ENCODE data around the gene CLEC2L.

Gene CLEC2L

GRCh38 chr7:139538881-139539635 is 15.6 kb downstream of the CLEC2L start:
- H3K27me3 ChIP-seq (ENCODE audit: insufficient read depth, low read length), result peaks cover 14% of the 10 kb centered on the region
- no peaks in the 10 kb centered on the region for H3K79me2 ChIP-seq (ENCODE audit: insufficient read depth, low read length)
- no peaks in the 10 kb centered on the region for H3K9me2 ChIP-seq (ENCODE audit: low read depth, low read length)
- H2AFZ ChIP-seq (ENCODE audit: low read length), result no peak overlapping the region
- H3K9me3 ChIP-seq (ENCODE audit: low read length), result no peaks in the 10 kb centered on the region
- no peaks in the 10 kb centered on the region; the same call in 1 of the 2 replicates for H4K20me1 ChIP-seq (ENCODE audit: insufficient read depth, low read length)
- H3K4me3 ChIP-seq (ENCODE audit: low read depth, low read length, poor library complexity, severe bottlenecking), result no peak overlapping the region
- no peak overlapping the region for H3K9ac ChIP-seq (ENCODE audit: low read length)
- no peaks in the 10 kb centered on the region for H3F3A ChIP-seq (ENCODE audit: insufficient read depth, low read length)
- H3K27ac ChIP-seq (ENCODE audit: low read depth, low read length, poor library complexity, severe bottlenecking), result no peak overlapping the region
- TF ChIP-seq CTCF (IDR thresholded peaks at IDR 0.05; ENCODE audit: low read length) (no peak), EZH2 (IDR thresholded peaks at IDR 0.05; ENCODE audit: borderline replicate concordance, low read length) (no peak)
- no peaks in the 10 kb centered on the region for H3K36me3 ChIP-seq (ENCODE audit: insufficient read depth, low read length)
- H3K4me1 ChIP-seq (ENCODE audit: insufficient read depth, low read length, severe bottlenecking), result no peaks in the 10 kb centered on the region
- H3K4me2 ChIP-seq (ENCODE audit: low read length), result no peak overlapping the region

DNA sequence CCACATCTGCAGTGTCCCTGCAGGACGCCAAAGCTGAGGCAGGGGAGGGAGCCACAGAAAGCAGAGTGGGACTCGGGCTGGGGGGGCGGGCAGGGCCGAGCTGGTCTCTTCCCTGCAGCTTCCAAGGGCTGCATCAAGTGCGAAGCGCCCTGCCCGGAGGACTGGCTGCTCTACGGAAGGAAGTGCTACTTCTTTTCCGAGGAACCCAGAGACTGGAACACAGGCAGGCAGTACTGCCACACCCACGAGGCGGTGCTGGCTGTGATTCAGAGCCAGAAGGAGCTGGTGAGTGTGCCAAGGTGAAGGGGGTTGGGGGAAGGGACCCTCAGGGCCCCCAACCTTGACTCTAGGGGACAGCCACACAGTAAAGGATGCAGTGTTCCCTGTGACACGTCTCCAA is 16.7 kb downstream of the CLEC2L start:
- Histone ChIP-seq H3K9me3 (ENCODE audit: low read length) (no peaks in the 10 kb centered on the region), H3F3A (ENCODE audit: insufficient read depth, low read length) (no peaks in the 10 kb centered on the region), H3K4me3 (ENCODE audit: low read depth, low read length, poor library complexity, severe bottlenecking) (no peak overlapping the region), H3K27me3 (ENCODE audit: insufficient read depth, low read length) (peaks cover 14% of the 10 kb centered on the region), H3K9me2 (ENCODE audit: low read depth, low read length) (no peaks in the 10 kb centered on the region), H3K9ac (ENCODE audit: low read length) (no peak overlapping the region), H2AFZ (ENCODE audit: low read length) (no peak overlapping the region), H4K20me1 (ENCODE audit: insufficient read depth, low read length) (no peaks in the 10 kb centered on the region), H3K36me3 (ENCODE audit: insufficient read depth, low read length) (no peaks in the 10 kb centered on the region), H3K4me2 (ENCODE audit: low read length) (no peak overlapping the region), H3K79me2 (ENCODE audit: insufficient read depth, low read length) (no peaks in the 10 kb centered on the region), H3K27ac (ENCODE audit: low read depth, low read length, poor library complexity, severe bottlenecking) (no peak overlapping the region), H3K4me1 (ENCODE audit: insufficient read depth, low read length, severe bottlenecking) (no peaks in the 10 kb centered on the region)
- no peak for TF ChIP-seq CTCF (IDR thresholded peaks at IDR 0.05; ENCODE audit: low read length)
- no peak for TF ChIP-seq EZH2 (IDR thresholded peaks at IDR 0.05; ENCODE audit: borderline replicate concordance, low read length)

DNA sequence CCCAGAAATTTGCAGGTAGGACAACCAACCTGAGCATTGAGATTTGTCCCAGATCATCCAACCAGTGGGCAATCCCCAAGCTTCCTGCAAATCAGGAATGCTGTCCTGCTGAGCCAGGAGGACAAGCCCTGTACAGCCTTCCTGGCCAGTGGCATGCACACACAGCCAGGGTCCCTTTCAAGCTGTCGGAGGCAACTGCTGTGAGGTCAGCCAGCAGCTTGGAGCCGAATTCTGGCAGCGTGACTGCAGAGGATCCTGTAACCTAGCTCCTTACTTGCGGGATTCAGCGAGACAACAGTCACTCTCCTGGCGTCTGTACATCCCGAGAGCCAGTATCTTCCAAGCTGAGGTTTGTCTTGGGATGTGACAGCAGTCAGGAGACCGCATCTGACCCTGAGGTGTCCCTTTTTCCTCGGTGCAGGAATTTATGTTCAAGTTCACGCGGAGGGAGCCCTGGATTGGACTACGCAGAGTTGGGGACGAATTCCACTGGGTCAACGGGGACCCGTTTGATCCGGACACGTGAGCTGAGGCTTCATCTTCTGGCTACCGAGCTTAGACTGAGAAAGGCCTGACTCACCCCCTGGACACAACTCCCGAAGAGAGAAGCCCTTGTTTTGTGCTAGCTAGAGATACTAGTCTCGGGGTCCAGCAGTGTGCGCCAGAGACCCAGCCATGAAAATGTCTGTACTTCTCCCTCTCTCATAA is 18.3 kb downstream of the CLEC2L start:
- Histone ChIP-seq H3K9me3 (ENCODE audit: low read length) (no peaks in the 10 kb centered on the region), H3K27me3 (ENCODE audit: insufficient read depth, low read length) (peaks cover 14% of the 10 kb centered on the region), H3K36me3 (ENCODE audit: insufficient read depth, low read length) (no peaks in the 10 kb centered on the region), H4K20me1 (ENCODE audit: insufficient read depth, low read length) (no peaks in the 10 kb centered on the region), H3K4me2 (ENCODE audit: low read length) (no peak overlapping the region), H3K79me2 (ENCODE audit: insufficient read depth, low read length) (no peaks in the 10 kb centered on the region), H3K9ac (ENCODE audit: low read length) (no peak overlapping the region), H3F3A (ENCODE audit: insufficient read depth, low read length) (no peaks in the 10 kb centered on the region), H3K4me3 (ENCODE audit: low read depth, low read length, poor library complexity, severe bottlenecking) (no peak overlapping the region), H2AFZ (ENCODE audit: low read length) (no peak overlapping the region), H3K9me2 (ENCODE audit: low read depth, low read length) (no peaks in the 10 kb centered on the region), H3K4me1 (ENCODE audit: insufficient read depth, low read length, severe bottlenecking) (no peaks in the 10 kb centered on the region), H3K27ac (ENCODE audit: low read depth, low read length, poor library complexity, severe bottlenecking) (no peak overlapping the region)
- TF ChIP-seq EZH2 (IDR thresholded peaks at IDR 0.05; ENCODE audit: borderline replicate concordance, low read length), result no peak
- no peak for TF ChIP-seq CTCF (IDR thresholded peaks at IDR 0.05; ENCODE audit: low read length)
